Raji (cell line): Measurements from ENCODE around the gene GAPDHS.

Source experiments
- POLR2A ChIP-seq: IDR thresholded peaks from 2 replicates; pipeline ENCODE4 v1.6.1; 2011; ENCODE audit warnings: low read depth, low read length, control low read depth; ENCODE audit not compliant: insufficient read depth

GAPDHS gene

GRCh38 chr19:35533201-35533821 is at the start of gene GAPDHS:
Gene GAPDHS, plus strand, starts transcription at chr19:35533456. Its CDS starts 72 bp downstream, at chr19:35533528.
- no peak for TF ChIP-seq POLR2A

- no peak for TF ChIP-seq POLR2A
Observed at GRCh38 chr19:35484252-35485036, 48.8 kb upstream of the GAPDHS start.

- TF ChIP-seq POLR2A, result no peak
Observed at GRCh38 chr19:35486268-35486708, 47.0 kb upstream of the GAPDHS start.

GRCh38 chr19:35487656-35488182 is 45.5 kb upstream of the GAPDHS start:
- no peak for TF ChIP-seq POLR2A

GRCh38 chr19:35488677-35489076 is 44.6 kb upstream of the GAPDHS start:
- TF ChIP-seq POLR2A, result no peak

- TF ChIP-seq POLR2A, result no peak
Observed at GRCh38 chr19:35490364-35490763, 42.9 kb upstream of the GAPDHS start, which contains the start of gene KRTDAP. Gene KRTDAP, minus strand, starts transcription at chr19:35490464. Its CDS starts 22 bp downstream, at chr19:35490442.

GRCh38 chr19:35491836-35492360 is 41.4 kb upstream of the GAPDHS start:
- TF ChIP-seq POLR2A, result no peak

- TF ChIP-seq POLR2A, result no peak
Observed at GRCh38 chr19:35493971-35494370, 39.3 kb upstream of the GAPDHS start.

GRCh38 chr19:35495107-35496064 is 37.9 kb upstream of the GAPDHS start:
- no peak for TF ChIP-seq POLR2A

GRCh38 chr19:35497406-35497805 is 35.9 kb upstream of the GAPDHS start:
- no peak for TF ChIP-seq POLR2A

GRCh38 chr19:35498220-35498619 is 35.0 kb upstream of the GAPDHS start:
- no peak for TF ChIP-seq POLR2A

GRCh38 chr19:35498984-35499527 is 34.2 kb upstream of the GAPDHS start:
- no peak for TF ChIP-seq POLR2A

- TF ChIP-seq POLR2A, result no peak
Observed at GRCh38 chr19:35500611-35501010, 32.6 kb upstream of the GAPDHS start.

GRCh38 chr19:35501684-35502083 is 31.6 kb upstream of the GAPDHS start:
- no peak for TF ChIP-seq POLR2A
